Mammary epithelial cell (primary cell): ENCODE results near the gene NACC2.

Experiments
- EZH2 ChIP-seq: IDR thresholded peaks from 2 replicates; pipeline ENCODE4 v1.6.1; 2012; ENCODE audit warnings: low read length, inconsistent platforms, borderline replicate concordance
- TF ChIP-seq, protein P1 (sequence below), 2 donors: IDR thresholded peaks in 1 of 2; conservative IDR thresholded peaks in 1 of 2; 2 replicates each; pipeline ENCODE4 v1.5.1; 2011 to 2012; ENCODE audit warnings: inconsistent platforms in 2 of 2, low read length in 2 of 2, mild to moderate bottlenecking in 2 of 2, control low read depth in 1 of 2, low read depth in 1 of 2; ENCODE audit not compliant: insufficient read depth in 1 of 2; ENCODE audit errors: extremely low read depth in 1 of 2

DNA sequence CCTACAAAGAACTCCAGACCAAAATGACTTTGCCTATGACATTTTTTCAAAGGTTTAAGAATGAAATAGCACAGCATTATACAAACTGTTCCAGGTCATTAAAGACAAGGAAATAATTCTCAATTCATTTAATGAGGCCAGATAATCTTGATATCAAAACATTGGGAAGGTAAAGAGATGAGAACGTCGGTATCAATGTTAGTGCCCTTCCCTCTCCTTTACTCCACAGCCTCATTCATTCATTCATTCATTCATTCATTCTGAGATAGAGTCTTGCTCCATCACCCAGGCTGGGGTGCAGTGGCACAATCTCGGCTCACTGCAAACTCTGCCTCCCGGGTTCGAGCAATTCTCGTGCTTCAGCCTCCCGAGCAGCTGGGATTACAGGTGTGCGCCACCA, 64.0 kb downstream of the NACC2 start:
- TF ChIP-seq, protein P1, sequence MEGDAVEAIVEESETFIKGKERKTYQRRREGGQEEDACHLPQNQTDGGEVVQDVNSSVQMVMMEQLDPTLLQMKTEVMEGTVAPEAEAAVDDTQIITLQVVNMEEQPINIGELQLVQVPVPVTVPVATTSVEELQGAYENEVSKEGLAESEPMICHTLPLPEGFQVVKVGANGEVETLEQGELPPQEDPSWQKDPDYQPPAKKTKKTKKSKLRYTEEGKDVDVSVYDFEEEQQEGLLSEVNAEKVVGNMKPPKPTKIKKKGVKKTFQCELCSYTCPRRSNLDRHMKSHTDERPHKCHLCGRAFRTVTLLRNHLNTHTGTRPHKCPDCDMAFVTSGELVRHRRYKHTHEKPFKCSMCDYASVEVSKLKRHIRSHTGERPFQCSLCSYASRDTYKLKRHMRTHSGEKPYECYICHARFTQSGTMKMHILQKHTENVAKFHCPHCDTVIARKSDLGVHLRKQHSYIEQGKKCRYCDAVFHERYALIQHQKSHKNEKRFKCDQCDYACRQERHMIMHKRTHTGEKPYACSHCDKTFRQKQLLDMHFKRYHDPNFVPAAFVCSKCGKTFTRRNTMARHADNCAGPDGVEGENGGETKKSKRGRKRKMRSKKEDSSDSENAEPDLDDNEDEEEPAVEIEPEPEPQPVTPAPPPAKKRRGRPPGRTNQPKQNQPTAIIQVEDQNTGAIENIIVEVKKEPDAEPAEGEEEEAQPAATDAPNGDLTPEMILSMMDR (conservative IDR thresholded peaks at IDR 0.05 in 1 of 2, IDR thresholded peaks at IDR 0.05 in 1 of 2; ENCODE audit: extremely low read depth in 1 of 2, insufficient read depth in 1 of 2, low read depth in 1 of 2, low read length in 2 of 2): no peak
- TF ChIP-seq EZH2: no peak
